Myocyte (in vitro differentiated cells): Measurements from ENCODE around the gene GPSM1. TPM values are rescaled to one million over a fixed set of nuclear protein-coding genes. Genes with fewer than 3 reads are reported as not detected.

Experiments used
- DNase-seq: peaks from one replicate; pipeline ENCODE4 v3.0.0-alpha.2; 2012; ENCODE audit warnings: low read depth
- total RNA-seq: library from RNA; depleted of rRNA; stranded (reverse); fragments of >200 nt; gene quantifications from 2 replicates; pipeline ENCODE4 v1.2.3, GENCODE V29; 2014

The GPSM1 gene
- total RNA-seq, 1 donor from 2014 or later = 22.3 TPM

- no peak for DNase-seq
Measured at GRCh38 chr9:136290508-136291000, 36.8 kb upstream of the GPSM1 start.

DNA sequence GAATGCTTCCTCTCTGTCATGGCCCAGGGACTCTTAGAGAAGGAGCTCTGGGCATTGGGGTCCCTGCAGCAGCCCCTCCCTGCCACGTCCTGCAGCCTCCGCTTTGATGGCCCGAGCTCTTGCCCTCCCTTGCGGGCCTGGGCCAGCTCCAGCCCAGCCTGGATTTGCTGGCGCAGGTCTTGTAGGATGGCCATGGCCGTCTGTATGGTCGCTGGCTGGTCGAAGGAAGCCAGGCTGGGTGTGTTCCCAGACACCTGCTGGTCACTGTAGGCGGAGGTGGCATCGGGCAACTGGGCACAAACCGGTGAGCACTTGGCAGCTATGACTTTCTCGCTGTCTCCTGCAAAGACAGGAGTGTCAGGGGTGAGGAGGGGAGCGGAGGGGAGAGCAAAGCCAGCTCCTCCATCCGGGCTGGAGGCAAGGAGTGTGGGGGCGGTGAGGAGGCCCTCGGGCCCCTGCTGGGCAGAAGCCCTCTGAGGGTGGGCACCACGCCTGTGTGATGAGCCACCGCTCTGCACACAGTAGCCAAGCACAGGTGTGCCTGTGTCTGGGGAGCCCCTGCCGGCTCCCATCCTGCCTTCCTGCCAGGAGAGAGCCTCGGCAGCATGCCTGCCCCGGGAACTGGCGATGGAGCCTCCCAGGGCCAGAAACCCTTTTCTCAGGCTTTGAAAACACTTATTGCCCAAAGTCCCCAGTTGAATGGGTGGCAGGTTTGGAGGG, 35.9 kb upstream of the GPSM1 start:
- no peak for DNase-seq

- DNase-seq = no peak
Measured at GRCh38 chr9:136292026-136292538, 35.3 kb upstream of the GPSM1 start.

- peak; percentile 46 for DNase-seq
Measured at GRCh38 chr9:136292591-136293448, 34.5 kb upstream of the GPSM1 start.

DNA sequence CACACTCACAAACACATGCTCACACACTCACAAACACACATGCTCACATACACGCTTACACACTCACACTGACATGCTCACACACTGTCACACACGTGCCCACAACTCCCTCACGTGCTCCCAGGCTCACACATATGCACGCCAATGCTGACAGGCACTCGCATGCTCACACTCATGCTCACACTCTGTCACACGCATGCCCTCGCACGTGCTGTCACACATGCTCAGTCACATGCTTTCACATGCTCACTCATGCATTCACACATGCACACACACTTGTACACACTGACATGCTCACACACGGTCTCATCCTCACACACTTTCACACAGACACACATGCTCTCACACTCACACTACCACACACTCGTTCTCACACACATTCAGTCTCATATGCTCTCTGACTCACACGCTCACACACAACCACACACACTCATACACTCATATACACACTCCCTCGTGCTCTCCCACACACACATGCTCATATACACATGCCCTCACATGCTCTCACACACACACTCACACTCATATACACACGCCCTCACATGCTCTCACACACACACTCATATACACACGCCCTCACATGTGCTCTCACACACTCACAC, 33.8 kb upstream of the GPSM1 start:
- DNase-seq = no peak

DNA sequence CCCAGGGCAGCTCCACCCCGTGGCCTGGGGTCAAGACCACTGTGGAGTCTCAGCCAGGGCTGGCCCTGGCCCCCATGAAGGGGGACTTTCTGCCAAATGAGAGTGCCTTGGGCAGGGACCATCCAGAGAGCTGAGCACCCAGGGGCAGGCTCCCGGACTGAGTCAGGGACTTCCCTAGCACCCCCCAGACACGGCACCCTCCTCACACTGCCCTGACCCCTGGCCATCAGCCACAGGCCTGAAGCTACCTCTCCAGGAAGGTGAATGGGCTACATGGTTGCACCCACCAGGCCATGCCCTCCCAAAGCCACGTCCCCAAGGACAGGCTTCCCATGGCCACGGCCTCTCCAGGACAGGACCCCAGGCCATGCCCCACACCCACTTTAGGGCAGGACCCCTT, 32.9 kb upstream of the GPSM1 start:
- no peak for DNase-seq

DNA sequence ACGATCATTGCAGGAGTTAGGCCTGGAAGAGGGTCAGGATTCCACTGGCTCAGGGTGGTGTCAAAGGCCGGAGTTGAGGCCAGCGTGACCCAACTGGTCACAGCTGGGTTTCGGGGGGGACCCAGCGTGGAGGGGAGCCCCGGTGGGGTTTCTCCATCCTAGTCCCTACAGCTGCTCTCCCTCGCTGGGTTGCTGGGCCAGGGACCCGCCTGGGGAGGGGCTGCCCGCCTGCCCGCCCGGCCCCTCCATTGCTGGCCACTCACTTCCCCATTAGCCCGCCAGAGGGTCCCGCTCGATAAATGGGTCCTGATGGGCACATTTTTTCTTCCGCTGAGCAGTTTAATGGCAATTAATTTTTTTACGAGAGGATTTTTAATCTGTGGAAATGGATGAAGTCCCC, 32.3 kb upstream of the GPSM1 start:
- DNase-seq = no peak

DNA sequence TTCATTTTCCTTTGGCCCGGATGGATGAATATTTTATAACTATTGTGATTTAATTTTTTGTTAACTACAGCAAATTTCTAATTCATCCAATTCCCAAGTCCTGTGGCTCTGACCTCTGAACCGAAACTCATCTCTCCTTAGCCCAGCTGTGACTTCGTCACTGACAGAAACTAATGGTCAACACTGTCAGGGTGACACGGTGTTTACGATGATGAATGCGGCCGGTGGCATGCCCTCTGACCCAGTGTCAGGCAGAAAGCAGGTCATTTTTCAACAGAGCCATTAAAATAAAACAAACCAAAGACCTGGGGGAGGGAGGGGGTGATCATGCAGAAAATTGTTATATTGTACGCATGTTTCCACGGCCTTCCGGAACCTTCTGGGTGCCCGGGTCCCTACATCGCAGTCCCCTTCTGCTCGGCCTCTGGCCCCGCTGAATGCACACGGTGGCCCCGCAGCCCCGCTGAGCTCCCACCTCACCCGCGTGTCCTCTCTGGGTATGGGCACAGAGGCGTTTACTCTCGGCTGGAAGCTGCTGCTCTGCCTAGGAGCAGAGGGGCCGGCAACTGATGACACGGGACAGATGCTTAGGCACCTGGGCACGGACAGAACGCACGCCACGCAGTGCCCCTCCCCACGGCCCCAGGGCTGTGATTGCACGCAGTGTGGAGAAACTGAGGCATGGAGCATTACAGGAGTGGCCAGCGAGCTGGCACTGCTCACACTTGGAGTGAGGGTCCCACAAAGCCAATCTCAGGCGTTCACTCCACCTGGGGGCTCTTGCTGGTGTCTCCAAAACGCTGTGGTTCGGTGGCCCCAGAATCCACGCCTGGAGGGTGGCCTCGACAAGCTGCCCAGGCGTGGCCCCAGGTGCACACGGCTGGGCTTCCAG, 31.6 kb upstream of the GPSM1 start:
- no peak for DNase-seq

DNA sequence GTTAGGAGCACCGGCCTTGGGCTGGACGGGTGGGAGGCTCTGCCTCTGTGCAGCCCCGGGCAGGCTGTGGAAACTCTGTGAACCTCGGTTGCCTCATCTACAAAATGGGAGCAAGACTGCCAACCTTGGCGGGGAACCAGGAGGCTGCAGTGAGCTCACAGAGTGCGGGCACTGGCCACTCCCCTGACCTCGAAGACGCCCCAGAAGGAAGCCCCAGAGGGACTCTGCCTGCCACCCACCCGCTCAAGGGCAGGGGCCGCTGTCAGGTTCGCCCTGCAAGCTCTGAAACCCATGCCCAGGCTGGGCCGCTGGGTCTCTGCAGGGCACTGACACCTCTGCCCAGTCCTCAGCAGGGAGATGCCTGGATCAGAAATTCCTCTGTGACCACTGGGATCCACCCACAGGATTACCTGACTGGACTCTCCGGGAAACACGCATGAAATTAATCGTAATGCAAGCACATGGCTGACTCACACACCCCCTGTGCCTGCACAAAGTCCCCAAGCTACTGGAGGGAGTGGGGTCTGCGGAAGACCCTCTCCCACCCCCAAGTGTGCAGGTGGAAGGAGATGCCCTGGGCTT, 30.8 kb upstream of the GPSM1 start:
- DNase-seq = no peak

- peak; percentile 27 for DNase-seq
Measured at GRCh38 chr9:136297016-136297691, 30.2 kb upstream of the GPSM1 start.

DNA sequence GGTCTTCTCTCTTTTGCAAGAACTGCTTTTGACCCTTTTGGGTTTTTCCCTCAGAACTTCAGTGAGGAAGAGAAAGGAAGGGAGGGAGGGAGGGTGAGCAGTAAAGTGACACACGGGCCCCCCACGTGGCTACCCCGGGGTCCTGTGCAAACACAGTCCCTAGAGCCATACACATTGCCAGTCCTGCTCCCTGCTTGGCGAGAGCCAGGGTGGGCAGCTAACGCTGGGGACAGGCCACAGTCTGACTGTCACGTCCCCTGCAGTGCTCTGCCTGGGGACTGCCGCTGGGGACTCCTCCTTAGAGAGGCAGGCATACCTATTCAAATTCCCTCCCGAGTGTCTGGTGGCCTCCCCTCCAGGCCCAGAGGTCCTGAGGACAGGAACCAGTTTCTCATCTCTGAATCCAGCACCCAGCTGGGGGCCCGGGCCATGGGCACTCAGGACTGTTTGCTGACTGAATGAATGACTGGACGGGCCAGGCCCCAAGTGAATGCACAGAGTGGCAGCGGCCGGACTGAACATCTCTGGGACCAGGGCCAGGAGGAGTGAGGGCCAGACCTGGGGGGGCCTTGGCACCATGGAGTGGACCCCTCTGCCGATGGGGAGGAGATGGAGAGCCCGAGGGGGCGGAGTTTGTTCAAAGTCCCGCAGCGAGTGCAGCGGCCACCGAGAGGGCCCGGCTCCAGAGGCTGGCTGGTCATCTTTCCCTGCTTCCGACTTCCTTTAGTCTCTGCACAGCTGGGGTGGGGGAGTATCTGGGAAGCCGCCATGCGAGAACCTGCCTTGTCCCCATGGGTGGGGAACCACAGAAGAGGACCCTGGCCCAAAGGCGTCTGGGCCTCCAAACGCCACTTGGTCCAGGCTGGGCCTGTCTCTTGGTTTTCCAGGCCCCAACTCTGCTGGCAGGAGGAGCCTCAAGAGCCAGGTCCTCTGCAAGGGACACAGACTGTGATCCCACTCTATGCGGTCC, 29.3 kb upstream of the GPSM1 start:
- DNase-seq = no peak

DNA sequence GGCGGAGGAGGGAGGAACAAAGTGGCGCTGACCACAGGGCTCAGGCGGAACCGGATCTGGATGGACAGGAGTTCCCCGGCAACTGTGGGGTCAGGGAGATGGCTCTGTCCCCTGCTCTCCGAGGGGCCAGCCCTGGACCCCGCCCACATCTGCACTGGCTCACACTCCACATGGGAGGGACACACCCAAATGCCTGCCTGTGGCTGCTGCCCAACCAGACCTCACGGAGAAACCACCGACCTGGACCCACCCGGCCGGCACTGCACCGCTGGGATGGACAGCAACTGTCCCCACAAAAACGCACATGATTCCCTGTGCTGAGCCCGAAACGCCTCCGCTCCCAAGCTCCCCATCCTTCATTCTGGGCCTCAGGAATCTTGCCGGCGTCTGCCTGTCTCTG, 28.2 kb upstream of the GPSM1 start:
- DNase-seq = no peak

DNA sequence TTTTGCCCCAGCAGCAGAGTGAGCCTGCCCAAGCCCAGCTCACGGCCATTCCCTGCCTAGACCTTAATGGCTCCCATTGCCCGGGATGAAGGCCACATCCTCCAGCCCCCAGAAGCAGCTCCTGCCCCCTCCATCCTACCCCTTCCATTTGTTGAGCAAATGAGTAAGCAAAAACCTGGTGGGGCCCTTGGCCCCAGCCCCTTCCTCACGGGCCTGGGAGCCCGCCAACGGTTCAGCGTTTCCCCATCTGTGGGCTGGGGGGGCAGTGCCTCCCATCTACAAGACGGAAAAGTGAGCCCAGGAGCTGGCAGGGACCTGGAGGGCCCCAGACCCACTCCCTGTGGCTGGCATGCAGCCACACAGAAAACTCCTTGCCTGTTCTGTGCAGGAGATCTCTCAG, 27.8 kb upstream of the GPSM1 start:
- no peak for DNase-seq

DNA sequence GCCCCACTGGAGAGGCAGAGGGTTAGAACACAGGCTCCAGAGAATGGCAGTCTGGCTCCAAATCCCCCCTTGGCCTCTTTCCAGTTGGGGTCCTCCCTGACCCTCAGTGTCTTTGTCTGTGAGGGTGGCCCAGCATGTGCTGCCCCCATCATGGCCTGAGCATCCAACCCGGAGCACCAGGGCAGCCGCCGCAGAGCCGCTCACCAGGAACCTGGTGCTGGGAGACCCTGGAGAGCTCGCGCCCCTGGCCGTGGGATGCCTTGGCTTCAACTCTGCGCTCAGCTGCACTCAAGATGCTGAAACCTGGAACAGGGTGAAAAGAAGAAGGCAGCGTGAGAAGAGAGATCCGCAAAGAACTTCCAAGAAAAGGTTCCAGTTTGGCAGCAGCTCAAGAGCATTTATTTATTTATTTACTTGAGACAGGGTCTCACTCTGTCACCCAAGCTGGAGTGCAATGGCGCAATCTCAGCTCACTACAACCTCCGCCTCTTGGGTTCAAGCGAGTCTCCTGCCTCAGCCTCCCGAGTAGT, 27.3 kb upstream of the GPSM1 start:
- no peak for DNase-seq

DNA sequence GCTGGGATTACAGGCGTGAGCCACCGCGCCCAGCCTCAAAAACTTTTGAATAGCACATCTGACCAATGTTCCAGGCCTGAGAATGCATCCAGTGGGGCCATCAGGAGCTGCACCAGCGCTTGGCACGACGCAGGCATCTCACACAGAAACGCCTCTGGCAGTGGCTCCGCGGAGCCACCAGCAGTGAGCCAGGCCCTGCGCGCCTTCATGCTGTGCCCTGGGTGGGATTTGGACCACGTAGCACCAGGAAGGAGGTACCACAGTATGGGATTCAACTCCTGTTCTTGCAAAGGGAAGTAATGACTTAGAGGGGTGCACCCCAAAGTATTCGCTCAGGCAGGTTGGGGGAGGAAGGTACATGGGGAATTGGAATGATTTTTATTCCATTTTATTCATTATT, 26.5 kb upstream of the GPSM1 start:
- no peak for DNase-seq

GRCh38 chr9:136302527-136302926, 24.8 kb upstream of the GPSM1 start:
- DNase-seq = no peak

- DNase-seq = no peak
Measured at GRCh38 chr9:136303066-136303824, 24.1 kb upstream of the GPSM1 start.
